ENCODE data around the gene LUZP2.

The LUZP2 gene

DNA sequence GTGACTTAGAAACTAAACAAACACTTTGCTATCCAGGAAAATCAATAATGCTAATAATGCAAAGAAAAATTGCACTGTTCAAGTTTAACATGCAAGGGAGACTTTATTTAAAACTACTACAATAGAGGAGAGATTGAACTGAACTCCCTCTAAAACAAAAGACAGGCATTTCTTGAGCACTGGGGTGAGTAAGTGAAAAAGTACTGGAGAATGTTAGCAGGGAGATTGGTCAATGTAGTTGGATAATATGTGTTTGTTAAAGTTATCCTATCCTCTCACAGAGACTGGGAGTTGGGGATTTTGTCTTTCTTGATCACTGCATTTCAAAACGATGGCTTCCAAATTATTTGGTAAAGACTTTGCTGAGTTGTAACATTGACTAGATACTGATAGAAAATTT is 77.6 kb downstream of the LUZP2 start:
- Histone ChIP-seq H3K4ac (ENCODE audit: low read depth, low read length) (no peak overlapping the region), H3K23ac (ENCODE audit: low read length) (no peak overlapping the region), H3K18ac (ENCODE audit: low read length) (no peak overlapping the region), H2BK120ac (ENCODE audit: insufficient read depth, low read length, poor library complexity) (no peak overlapping the region), H2BK12ac (ENCODE audit: low read length) (no peak overlapping the region), H3K79me2 (ENCODE audit: control insufficient read depth, insufficient read depth, low read length, poor library complexity) (no peaks in the 10 kb centered on the region), H2BK5ac (ENCODE audit: low read depth, low read length, poor library complexity) (no peak overlapping the region), H3K9ac (ENCODE audit: low read length) (no peak overlapping the region), H3K27ac (ENCODE audit: low read depth, low read length) (no peak overlapping the region), H3K79me1 (ENCODE audit: low read length) (no peaks in the 10 kb centered on the region), H3K9me3 (ENCODE audit: insufficient read depth, low read depth, low read length) (no peaks in the 10 kb centered on the region), H3K4me2 (ENCODE audit: low read length) (no peak overlapping the region), H3K4me3 (ENCODE audit: low read depth, low read length) (no peak overlapping the region), H4K12ac (ENCODE audit: low read depth, low read length) (no peak overlapping the region), H3K27me3 (ENCODE audit: insufficient read depth, low read length) (no peaks in the 10 kb centered on the region), H3K14ac (ENCODE audit: low read length) (no peak overlapping the region), H4K91ac (ENCODE audit: low read depth, low read length) (no peak overlapping the region), H2AK5ac (ENCODE audit: low read length) (no peak overlapping the region), H4K8ac (ENCODE audit: low read depth, low read length) (no peak overlapping the region), H3K4me1 (ENCODE audit: control insufficient read depth in 1 of 2, insufficient read depth in 2 of 2, low read length in 2 of 2) (no peaks in the 10 kb centered on the region), H2AFZ (ENCODE audit: insufficient read depth, low read length, poor library complexity) (no peak overlapping the region), H3K36me3 (ENCODE audit: control insufficient read depth in 1 of 2, insufficient read depth in 2 of 2, low read length in 2 of 2) (no peaks in the 10 kb centered on the region)
- no peak for DNase-seq
- no CpG with 5 or more reads among the region's 1 CpG for WGBS (ENCODE audit: extremely low coverage, insufficient coverage, insufficient read length)

GRCh38 chr11:24575392-24575791 is 78.5 kb downstream of the LUZP2 start:
- Histone ChIP-seq H3K4ac (ENCODE audit: low read depth, low read length) (no peak overlapping the region), H3K4me1 (ENCODE audit: control insufficient read depth in 1 of 2, insufficient read depth in 2 of 2, low read length in 2 of 2) (no peaks in the 10 kb centered on the region), H2BK120ac (ENCODE audit: insufficient read depth, low read length, poor library complexity) (no peak overlapping the region), H4K12ac (ENCODE audit: low read depth, low read length) (no peak overlapping the region), H3K23ac (ENCODE audit: low read length) (no peak overlapping the region), H3K4me2 (ENCODE audit: low read length) (no peak overlapping the region), H3K79me2 (ENCODE audit: control insufficient read depth, insufficient read depth, low read length, poor library complexity) (no peaks in the 10 kb centered on the region), H3K9ac (ENCODE audit: low read length) (no peak overlapping the region), H3K36me3 (ENCODE audit: control insufficient read depth in 1 of 2, insufficient read depth in 2 of 2, low read length in 2 of 2) (no peaks in the 10 kb centered on the region), H4K91ac (ENCODE audit: low read depth, low read length) (no peak overlapping the region), H3K27me3 (ENCODE audit: insufficient read depth, low read length) (no peaks in the 10 kb centered on the region), H3K27ac (ENCODE audit: low read depth, low read length) (no peak overlapping the region), H4K8ac (ENCODE audit: low read depth, low read length) (no peak overlapping the region), H3K14ac (ENCODE audit: low read length) (no peak overlapping the region), H3K9me3 (ENCODE audit: insufficient read depth, low read depth, low read length) (no peaks in the 10 kb centered on the region), H3K4me3 (ENCODE audit: low read depth, low read length) (no peak overlapping the region), H2BK12ac (ENCODE audit: low read length) (no peak overlapping the region), H3K79me1 (ENCODE audit: low read length) (no peaks in the 10 kb centered on the region), H3K18ac (ENCODE audit: low read length) (no peak overlapping the region), H2AK5ac (ENCODE audit: low read length) (no peak overlapping the region), H2AFZ (ENCODE audit: insufficient read depth, low read length, poor library complexity) (no peak overlapping the region), H2BK5ac (ENCODE audit: low read depth, low read length, poor library complexity) (no peak overlapping the region)
- WGBS (ENCODE audit: extremely low coverage, insufficient coverage, insufficient read length): no CpG with 5 or more reads among the region's 2 CpGs
- DNase-seq: no peak

- no peak overlapping the region for H3K4me3 ChIP-seq (ENCODE audit: low read depth, low read length)
- H3K9me3 ChIP-seq (ENCODE audit: insufficient read depth, low read depth, low read length): no peaks in the 10 kb centered on the region
- no peak overlapping the region for H2AK5ac ChIP-seq (ENCODE audit: low read length)
- H2BK12ac ChIP-seq (ENCODE audit: low read length): no peak overlapping the region
- no peaks in the 10 kb centered on the region for H3K79me1 ChIP-seq (ENCODE audit: low read length)
- no peak for DNase-seq
- H3K4me1 ChIP-seq (ENCODE audit: control insufficient read depth in 1 of 2, insufficient read depth in 2 of 2, low read length in 2 of 2): no peaks in the 10 kb centered on the region
- H3K4me2 ChIP-seq (ENCODE audit: low read length): no peak overlapping the region
- H4K91ac ChIP-seq (ENCODE audit: low read depth, low read length): no peak overlapping the region
- no peak overlapping the region for H3K23ac ChIP-seq (ENCODE audit: low read length)
- H3K18ac ChIP-seq (ENCODE audit: low read length): no peak overlapping the region
- H2BK5ac ChIP-seq (ENCODE audit: low read depth, low read length, poor library complexity): no peak overlapping the region
- no peak overlapping the region for H3K4ac ChIP-seq (ENCODE audit: low read depth, low read length)
- H2AFZ ChIP-seq (ENCODE audit: insufficient read depth, low read length, poor library complexity): no peak overlapping the region
- WGBS (ENCODE audit: extremely low coverage, insufficient coverage, insufficient read length): no CpG with 5 or more reads among the region's 1 CpG
- no peaks in the 10 kb centered on the region for H3K27me3 ChIP-seq (ENCODE audit: insufficient read depth, low read length)
- no peak overlapping the region for H4K12ac ChIP-seq (ENCODE audit: low read depth, low read length)
- no peak overlapping the region for H3K27ac ChIP-seq (ENCODE audit: low read depth, low read length)
- no peaks in the 10 kb centered on the region for H3K36me3 ChIP-seq (ENCODE audit: control insufficient read depth in 1 of 2, insufficient read depth in 2 of 2, low read length in 2 of 2)
- H3K9ac ChIP-seq (ENCODE audit: low read length): no peak overlapping the region
- H4K8ac ChIP-seq (ENCODE audit: low read depth, low read length): no peak overlapping the region
- no peak overlapping the region for H2BK120ac ChIP-seq (ENCODE audit: insufficient read depth, low read length, poor library complexity)
- H3K79me2 ChIP-seq (ENCODE audit: control insufficient read depth, insufficient read depth, low read length, poor library complexity): no peaks in the 10 kb centered on the region
- no peak overlapping the region for H3K14ac ChIP-seq (ENCODE audit: low read length)
Measured at GRCh38 chr11:24585192-24585591, 88.3 kb downstream of the LUZP2 start.

- no peak for DNase-seq
- no peaks in the 10 kb centered on the region for H3K79me2 ChIP-seq (ENCODE audit: control insufficient read depth, insufficient read depth, low read length, poor library complexity)
- no peaks in the 10 kb centered on the region for H3K4me1 ChIP-seq (ENCODE audit: control insufficient read depth in 1 of 2, insufficient read depth in 2 of 2, low read length in 2 of 2)
- H3K23ac ChIP-seq (ENCODE audit: low read length): no peak overlapping the region
- no peak overlapping the region for H2AFZ ChIP-seq (ENCODE audit: insufficient read depth, low read length, poor library complexity)
- H3K36me3 ChIP-seq (ENCODE audit: control insufficient read depth in 1 of 2, insufficient read depth in 2 of 2, low read length in 2 of 2): no peaks in the 10 kb centered on the region
- no peak overlapping the region for H3K4me2 ChIP-seq (ENCODE audit: low read length)
- H3K27ac ChIP-seq (ENCODE audit: low read depth, low read length): no peak overlapping the region
- no peak overlapping the region for H2BK12ac ChIP-seq (ENCODE audit: low read length)
- H4K8ac ChIP-seq (ENCODE audit: low read depth, low read length): no peak overlapping the region
- no peak overlapping the region for H2BK5ac ChIP-seq (ENCODE audit: low read depth, low read length, poor library complexity)
- no peaks in the 10 kb centered on the region for H3K9me3 ChIP-seq (ENCODE audit: insufficient read depth, low read depth, low read length)
- H3K18ac ChIP-seq (ENCODE audit: low read length): no peak overlapping the region
- H3K79me1 ChIP-seq (ENCODE audit: low read length): no peaks in the 10 kb centered on the region
- no peak overlapping the region for H3K14ac ChIP-seq (ENCODE audit: low read length)
- no peak overlapping the region for H3K4ac ChIP-seq (ENCODE audit: low read depth, low read length)
- H2BK120ac ChIP-seq (ENCODE audit: insufficient read depth, low read length, poor library complexity): no peak overlapping the region
- H4K91ac ChIP-seq (ENCODE audit: low read depth, low read length): no peak overlapping the region
- no peak overlapping the region for H3K9ac ChIP-seq (ENCODE audit: low read length)
- no peak overlapping the region for H2AK5ac ChIP-seq (ENCODE audit: low read length)
- H4K12ac ChIP-seq (ENCODE audit: low read depth, low read length): no peak overlapping the region
- no peak overlapping the region for H3K4me3 ChIP-seq (ENCODE audit: low read depth, low read length)
- H3K27me3 ChIP-seq (ENCODE audit: insufficient read depth, low read length): no peaks in the 10 kb centered on the region
Measured at GRCh38 chr11:24587635-24588034, 90.8 kb downstream of the LUZP2 start.

DNA sequence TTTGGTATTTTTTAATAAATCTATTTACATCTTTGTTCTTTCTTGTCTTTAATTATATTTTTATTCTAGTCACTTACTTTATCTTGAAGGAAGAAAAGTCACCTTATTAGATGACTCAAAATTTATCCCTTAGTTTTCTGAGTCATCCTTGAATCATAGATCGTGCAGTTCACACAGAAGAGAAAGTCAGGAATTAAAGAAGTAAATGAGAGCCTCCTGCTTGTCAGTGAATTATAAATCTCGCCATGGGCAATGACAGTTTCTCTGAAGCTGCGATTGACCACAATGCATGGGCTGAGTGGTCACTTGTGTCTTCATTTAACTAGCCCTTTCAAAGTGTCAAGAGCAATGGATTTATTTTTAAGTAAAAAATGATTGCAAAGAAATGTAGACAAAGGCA is 91.2 kb downstream of the LUZP2 start:
- no CpG with 5 or more reads among the region's 3 CpGs for WGBS (ENCODE audit: extremely low coverage, insufficient coverage, insufficient read length)
- Histone ChIP-seq H3K4me1 (ENCODE audit: control insufficient read depth in 1 of 2, insufficient read depth in 2 of 2, low read length in 2 of 2) (no peaks in the 10 kb centered on the region), H3K4me2 (ENCODE audit: low read length) (no peak overlapping the region)

More for the DNA sequence above, 91.2 kb downstream of the LUZP2 start:
- no peak overlapping the region for H2BK120ac ChIP-seq (ENCODE audit: insufficient read depth, low read length, poor library complexity)
- no peak overlapping the region for H3K18ac ChIP-seq (ENCODE audit: low read length)
- no peak overlapping the region for H2BK12ac ChIP-seq (ENCODE audit: low read length)
- no peak overlapping the region for H3K4me3 ChIP-seq (ENCODE audit: low read depth, low read length)
- H3K27me3 ChIP-seq (ENCODE audit: insufficient read depth, low read length): no peaks in the 10 kb centered on the region
- no peak overlapping the region for H3K4ac ChIP-seq (ENCODE audit: low read depth, low read length)
- no peak overlapping the region for H2AFZ ChIP-seq (ENCODE audit: insufficient read depth, low read length, poor library complexity)
- no peak overlapping the region for H4K91ac ChIP-seq (ENCODE audit: low read depth, low read length)
- no peak overlapping the region for H2BK5ac ChIP-seq (ENCODE audit: low read depth, low read length, poor library complexity)
- DNase-seq: no peak
- no peak overlapping the region for H3K27ac ChIP-seq (ENCODE audit: low read depth, low read length)
- H3K23ac ChIP-seq (ENCODE audit: low read length): no peak overlapping the region
- H3K36me3 ChIP-seq (ENCODE audit: control insufficient read depth in 1 of 2, insufficient read depth in 2 of 2, low read length in 2 of 2): no peaks in the 10 kb centered on the region
- H3K79me2 ChIP-seq (ENCODE audit: control insufficient read depth, insufficient read depth, low read length, poor library complexity): no peaks in the 10 kb centered on the region
- no peaks in the 10 kb centered on the region for H3K79me1 ChIP-seq (ENCODE audit: low read length)
- H4K12ac ChIP-seq (ENCODE audit: low read depth, low read length): no peak overlapping the region
- no peak overlapping the region for H4K8ac ChIP-seq (ENCODE audit: low read depth, low read length)
- no peaks in the 10 kb centered on the region for H3K9me3 ChIP-seq (ENCODE audit: insufficient read depth, low read depth, low read length)
- no peak overlapping the region for H3K14ac ChIP-seq (ENCODE audit: low read length)
- H3K9ac ChIP-seq (ENCODE audit: low read length): no peak overlapping the region
- H2AK5ac ChIP-seq (ENCODE audit: low read length): no peak overlapping the region

All from trophoblast cell (in vitro differentiated cells and primary cell).